Endothelial cell (in vitro differentiated cells): ENCODE measurements around the gene XG. TPM values are rescaled to one million over a fixed set of nuclear protein-coding genes. Genes with fewer than 3 reads are reported as not detected.

Experiments
- DNase-seq: peaks from one replicate; pipeline ENCODE4 v3.0.0; 2021; ENCODE audit warnings: low spot score
- H3K27ac Mint-ChIP-seq: one replicate; pipeline ENCODE4 v1.8.0; 2021; ENCODE audit warnings: mixed read lengths, inconsistent platforms; ENCODE audit not compliant: unreplicated experiment
- H3K27me3 Mint-ChIP-seq: one replicate; pipeline ENCODE4 v1.8.0; 2021; ENCODE audit warnings: mild to moderate bottlenecking, moderate library complexity, mixed read lengths, inconsistent platforms; ENCODE audit not compliant: unreplicated experiment
- H3K36me3 Mint-ChIP-seq: one replicate; pipeline ENCODE4 v1.8.0; 2021; ENCODE audit warnings: mild to moderate bottlenecking, low read depth, mixed read lengths, inconsistent platforms; ENCODE audit not compliant: unreplicated experiment
- H3K4me1 Mint-ChIP-seq: one replicate; pipeline ENCODE4 v1.8.0; 2021; ENCODE audit warnings: mild to moderate bottlenecking, mixed read lengths, inconsistent platforms; ENCODE audit not compliant: unreplicated experiment
- H3K4me3 Mint-ChIP-seq: one replicate; pipeline ENCODE4 v1.8.0; 2021; ENCODE audit warnings: mild to moderate bottlenecking, mixed read lengths, inconsistent platforms; ENCODE audit not compliant: unreplicated experiment
- H3K9me3 Mint-ChIP-seq: one replicate; pipeline ENCODE4 v1.8.0; 2021; ENCODE audit warnings: mixed read lengths, inconsistent platforms; ENCODE audit not compliant: unreplicated experiment
- CTCF ChIP-seq: fragments of 200-600 bp; sonication (generic); IDR thresholded peaks from one replicate; pipeline ENCODE4 v1.5.0; 2021; ENCODE audit warnings: antibody characterized with exemption; ENCODE audit not compliant: unreplicated experiment
- total RNA-seq: library from RNA; stranded (reverse); fragmentation: NEBNext Ultra II Directional; extraction: Animal tissue kit (Norgen Biotek cat#: 25700); gene quantifications from one replicate; pipeline ENCODE4 v1.2.1, GENCODE V29; 2021; ENCODE audit not compliant: unreplicated experiment

The XG gene
- total RNA-seq, 1 donor from 2014 or later = 0.18 TPM

GRCh38 chrX:2781698-2782097, 29.9 kb downstream of the XG start:
- Mint-ChIP-seq H3K27ac (no peak overlapping the region), H3K4me1 (no peaks in the 10 kb centered on the region), H3K36me3 (no peaks in the 10 kb centered on the region), H3K27me3 (peaks cover 4% of the 10 kb centered on the region), H3K4me3 (no peak overlapping the region), H3K9me3 (no peaks in the 10 kb centered on the region)
- TF ChIP-seq CTCF = no peak
- no peak for DNase-seq

GRCh38 chrX:2782171-2782570, 30.3 kb downstream of the XG start:
- Mint-ChIP-seq H3K9me3 (no peaks in the 10 kb centered on the region), H3K4me3 (no peak overlapping the region), H3K36me3 (no peaks in the 10 kb centered on the region), H3K27me3 (peaks cover 4% of the 10 kb centered on the region), H3K4me1 (no peaks in the 10 kb centered on the region), H3K27ac (no peak overlapping the region)
- no peak for TF ChIP-seq CTCF
- DNase-seq = no peak

DNA sequence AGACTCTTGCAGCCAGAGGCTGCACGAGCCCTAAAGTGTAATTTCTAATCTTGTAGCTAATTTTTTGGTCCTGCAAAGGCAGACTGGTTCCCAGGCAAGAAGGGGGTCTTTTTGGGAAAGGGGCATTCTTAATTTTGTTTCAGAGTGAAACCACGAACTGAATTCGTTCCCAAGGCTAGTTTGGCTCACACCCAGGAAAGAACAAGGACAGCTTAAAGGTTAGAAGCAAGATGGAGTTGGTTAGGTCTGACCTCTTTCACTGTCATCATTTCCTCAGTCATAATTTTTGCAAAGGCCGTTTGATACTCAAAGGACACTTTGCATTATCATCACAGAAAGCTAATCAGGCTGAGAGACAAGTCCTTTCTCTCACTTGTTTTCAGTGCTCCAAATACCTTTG, 30.9 kb downstream of the XG start:
- Mint-ChIP-seq H3K36me3 (no peaks in the 10 kb centered on the region), H3K27ac (no peak overlapping the region), H3K4me1 (no peaks in the 10 kb centered on the region), H3K9me3 (no peaks in the 10 kb centered on the region), H3K4me3 (no peak overlapping the region), H3K27me3 (peaks cover 4% of the 10 kb centered on the region)
- no peak for TF ChIP-seq CTCF
- DNase-seq = no peak

DNA sequence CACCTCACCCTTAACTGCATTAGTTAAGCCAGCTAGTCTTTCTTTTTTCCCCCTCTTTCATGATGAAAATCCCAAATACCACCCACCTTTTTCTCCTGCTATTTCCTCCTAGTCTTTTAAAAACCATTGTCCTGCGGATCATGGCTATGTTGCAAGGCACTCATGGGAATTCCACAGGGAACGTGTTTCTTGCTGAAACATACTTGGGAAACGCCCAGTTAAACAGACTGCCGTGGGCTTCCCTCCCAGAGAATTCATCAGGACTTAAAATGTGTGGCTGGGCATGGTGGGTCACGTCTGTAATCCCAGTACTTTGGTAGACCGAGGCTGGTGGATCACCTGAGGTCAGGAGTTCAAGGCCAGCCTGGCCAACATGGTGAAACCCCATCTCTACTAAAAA, 32.2 kb downstream of the XG start:
- Mint-ChIP-seq H3K27ac (no peak overlapping the region), H3K9me3 (no peaks in the 10 kb centered on the region), H3K27me3 (peaks cover 4% of the 10 kb centered on the region), H3K4me3 (no peak overlapping the region), H3K36me3 (no peaks in the 10 kb centered on the region), H3K4me1 (no peaks in the 10 kb centered on the region)
- TF ChIP-seq CTCF = no peak
- DNase-seq = no peak

- no peak for TF ChIP-seq CTCF
- DNase-seq = no peak
- Mint-ChIP-seq H3K9me3 (no peaks in the 10 kb centered on the region), H3K4me3 (no peak overlapping the region), H3K36me3 (no peaks in the 10 kb centered on the region), H3K4me1 (no peaks in the 10 kb centered on the region), H3K27ac (no peak overlapping the region), H3K27me3 (peaks cover 4% of the 10 kb centered on the region)
These were observed 33.7 kb downstream of the XG start for GRCh38 chrX:2785538-2785937.
